ENCODE results near the gene RBM12. TPM values are rescaled to one million over a fixed set of nuclear protein-coding genes. Genes with fewer than 3 reads are reported as not detected.

Gene RBM12
- total and polyA plus RNA-seq, 2 donors = 24.8 to 52.3 TPM

GRCh38 chr20:35651958-35652357 lies 12.7 kb downstream of the RBM12 start:
- no peaks in the 10 kb centered on the region for H3K27me3 ChIP-seq (ENCODE audit: control insufficient read depth in 2 of 2, insufficient read depth in 1 of 2, low read length in 1 of 2)
- H3K4me1 ChIP-seq (ENCODE audit: control insufficient read depth in 2 of 2, insufficient read depth in 2 of 2, low read length in 2 of 2) = no peaks in the 10 kb centered on the region
- H3K36me3 ChIP-seq (ENCODE audit: control insufficient read depth in 2 of 2, insufficient read depth in 2 of 2, low read length in 1 of 2) = peaks cover 31 to 58% of the 10 kb centered on the region in 2 donors

GRCh38 chr20:35650632-35651031 lies 14.1 kb downstream of the RBM12 start:
- H3K27ac ChIP-seq (ENCODE audit: low read depth in 1 of 2, low read length in 1 of 2) = no peak overlapping the region
- H3K9me3 ChIP-seq (ENCODE audit: control insufficient read depth in 2 of 2, insufficient read depth in 1 of 2, low read length in 1 of 2) = no peaks in the 10 kb centered on the region
- no peaks in the 10 kb centered on the region for H3K4me1 ChIP-seq (ENCODE audit: control insufficient read depth in 2 of 2, insufficient read depth in 2 of 2, low read length in 2 of 2)
- H3K27me3 ChIP-seq (ENCODE audit: control insufficient read depth in 2 of 2, insufficient read depth in 1 of 2, low read length in 1 of 2) = no peaks in the 10 kb centered on the region
- DNase-seq (ENCODE audit: low read depth in 6 of 9, low spot score in 9 of 9) = no peak
- peaks cover 28 to 56% of the 10 kb centered on the region in 2 donors for H3K36me3 ChIP-seq (ENCODE audit: control insufficient read depth in 2 of 2, insufficient read depth in 2 of 2, low read length in 1 of 2)
- 95% methylated on average over 3 of the region's 3 CpGs for WGBS
- no peak overlapping the region for H3K4me3 ChIP-seq (ENCODE audit: low read length in 2 of 2)

More at GRCh38 chr20:35651958-35652357, 12.7 kb downstream of the RBM12 start:
- DNase-seq (ENCODE audit: low read depth in 6 of 9, low spot score in 9 of 9) = no peak
- Histone ChIP-seq H3K27ac (ENCODE audit: low read depth in 1 of 2, low read length in 1 of 2) (no peak overlapping the region), H3K4me3 (ENCODE audit: low read length in 2 of 2) (no peak overlapping the region), H3K9me3 (ENCODE audit: control insufficient read depth in 2 of 2, insufficient read depth in 1 of 2, low read length in 1 of 2) (no peaks in the 10 kb centered on the region)

- DNase-seq (ENCODE audit: low read depth in 6 of 9, low spot score in 9 of 9) = no peak
- no peaks in the 10 kb centered on the region for H3K27me3 ChIP-seq (ENCODE audit: control insufficient read depth in 2 of 2, insufficient read depth in 1 of 2, low read length in 1 of 2)
- no peak overlapping the region for H3K4me3 ChIP-seq (ENCODE audit: low read length in 2 of 2)
- H3K4me1 ChIP-seq (ENCODE audit: control insufficient read depth in 2 of 2, insufficient read depth in 2 of 2, low read length in 2 of 2) = no peaks in the 10 kb centered on the region
- H3K36me3 ChIP-seq (ENCODE audit: control insufficient read depth in 2 of 2, insufficient read depth in 2 of 2, low read length in 1 of 2) = peaks cover 13 to 45% of the 10 kb centered on the region in 2 donors
- H3K27ac ChIP-seq (ENCODE audit: low read depth in 1 of 2, low read length in 1 of 2) = no peak overlapping the region
- no peaks in the 10 kb centered on the region for H3K9me3 ChIP-seq (ENCODE audit: control insufficient read depth in 2 of 2, insufficient read depth in 1 of 2, low read length in 1 of 2)
Observed at GRCh38 chr20:35648836-35649235, 15.9 kb downstream of the RBM12 start.

- Histone ChIP-seq H3K4me1 (ENCODE audit: control insufficient read depth in 2 of 2, insufficient read depth in 2 of 2, low read length in 2 of 2) (peaks cover 0 to 2% of the 10 kb centered on the region in 2 donors), H3K27me3 (ENCODE audit: control insufficient read depth in 2 of 2, insufficient read depth in 1 of 2, low read length in 1 of 2) (no peaks in the 10 kb centered on the region), H3K4me3 (ENCODE audit: low read length in 2 of 2) (no peak overlapping the region), H3K9me3 (ENCODE audit: control insufficient read depth in 2 of 2, insufficient read depth in 1 of 2, low read length in 1 of 2) (no peaks in the 10 kb centered on the region), H3K27ac (ENCODE audit: low read depth in 1 of 2, low read length in 1 of 2) (no peak overlapping the region), H3K36me3 (ENCODE audit: control insufficient read depth in 2 of 2, insufficient read depth in 2 of 2, low read length in 1 of 2) (peaks cover 3 to 14% of the 10 kb centered on the region in 2 donors)
- 97% methylated on average over 2 of the region's 2 CpGs for WGBS
- DNase-seq (ENCODE audit: low read depth in 6 of 9, low spot score in 9 of 9) = no peak
Observed at GRCh38 chr20:35644806-35645205, 19.9 kb downstream of the RBM12 start.

GRCh38 chr20:35643045-35643444 lies 21.7 kb downstream of the RBM12 start:
- Histone ChIP-seq H3K4me3 (ENCODE audit: low read length in 2 of 2) (no peak overlapping the region), H3K27me3 (ENCODE audit: control insufficient read depth in 2 of 2, insufficient read depth in 1 of 2, low read length in 1 of 2) (no peaks in the 10 kb centered on the region), H3K9me3 (ENCODE audit: control insufficient read depth in 2 of 2, insufficient read depth in 1 of 2, low read length in 1 of 2) (no peaks in the 10 kb centered on the region), H3K27ac (ENCODE audit: low read depth in 1 of 2, low read length in 1 of 2) (no peak overlapping the region), H3K36me3 (ENCODE audit: control insufficient read depth in 2 of 2, insufficient read depth in 2 of 2, low read length in 1 of 2) (peaks cover 3 to 14% of the 10 kb centered on the region in 2 donors), H3K4me1 (ENCODE audit: control insufficient read depth in 2 of 2, insufficient read depth in 2 of 2, low read length in 2 of 2) (peaks cover 0 to 2% of the 10 kb centered on the region in 2 donors)
- no peak for DNase-seq (ENCODE audit: low read depth in 6 of 9, low spot score in 9 of 9)
- WGBS = 96% methylated on average over 7 of the region's 7 CpGs

GRCh38 chr20:35641743-35642142 lies 23.0 kb downstream of the RBM12 start:
- Histone ChIP-seq H3K4me1 (ENCODE audit: control insufficient read depth in 2 of 2, insufficient read depth in 2 of 2, low read length in 2 of 2) (peaks cover 0 to 2% of the 10 kb centered on the region in 2 donors), H3K4me3 (ENCODE audit: low read length in 2 of 2) (no peak overlapping the region), H3K27ac (ENCODE audit: low read depth in 1 of 2, low read length in 1 of 2) (no peak overlapping the region), H3K36me3 (ENCODE audit: control insufficient read depth in 2 of 2, insufficient read depth in 2 of 2, low read length in 1 of 2) (peaks cover 3 to 10% of the 10 kb centered on the region in 2 donors), H3K27me3 (ENCODE audit: control insufficient read depth in 2 of 2, insufficient read depth in 1 of 2, low read length in 1 of 2) (no peaks in the 10 kb centered on the region), H3K9me3 (ENCODE audit: control insufficient read depth in 2 of 2, insufficient read depth in 1 of 2, low read length in 1 of 2) (no peaks in the 10 kb centered on the region)
- WGBS = 80% methylated on average over 4 of the region's 4 CpGs
- DNase-seq (ENCODE audit: low read depth in 6 of 9, low spot score in 9 of 9) = no peak

GRCh38 chr20:35640724-35641123 lies 24.0 kb downstream of the RBM12 start:
- Histone ChIP-seq H3K4me3 (ENCODE audit: low read length in 2 of 2) (no peak overlapping the region), H3K4me1 (ENCODE audit: control insufficient read depth in 2 of 2, insufficient read depth in 2 of 2, low read length in 2 of 2) (peaks cover 0 to 2% of the 10 kb centered on the region in 2 donors), H3K9me3 (ENCODE audit: control insufficient read depth in 2 of 2, insufficient read depth in 1 of 2, low read length in 1 of 2) (no peaks in the 10 kb centered on the region), H3K27ac (ENCODE audit: low read depth in 1 of 2, low read length in 1 of 2) (no peak overlapping the region), H3K36me3 (ENCODE audit: control insufficient read depth in 2 of 2, insufficient read depth in 2 of 2, low read length in 1 of 2) (peaks cover 3 to 8% of the 10 kb centered on the region in 2 donors), H3K27me3 (ENCODE audit: control insufficient read depth in 2 of 2, insufficient read depth in 1 of 2, low read length in 1 of 2) (no peaks in the 10 kb centered on the region)
- DNase-seq (ENCODE audit: low read depth in 6 of 9, low spot score in 9 of 9) = no peak
- WGBS = 98% methylated on average over 3 of the region's 3 CpGs

- Histone ChIP-seq H3K27me3 (ENCODE audit: control insufficient read depth in 2 of 2, insufficient read depth in 1 of 2, low read length in 1 of 2) (no peaks in the 10 kb centered on the region), H3K36me3 (ENCODE audit: control insufficient read depth in 2 of 2, insufficient read depth in 2 of 2, low read length in 1 of 2) (peaks cover 3% of the 10 kb centered on the region in 2 donors), H3K27ac (ENCODE audit: low read depth in 1 of 2, low read length in 1 of 2) (no peak overlapping the region), H3K4me3 (ENCODE audit: low read length in 2 of 2) (no peak overlapping the region), H3K4me1 (ENCODE audit: control insufficient read depth in 2 of 2, insufficient read depth in 2 of 2, low read length in 2 of 2) (peaks cover 0 to 2% of the 10 kb centered on the region in 2 donors), H3K9me3 (ENCODE audit: control insufficient read depth in 2 of 2, insufficient read depth in 1 of 2, low read length in 1 of 2) (no peaks in the 10 kb centered on the region)
- no peak for DNase-seq (ENCODE audit: low read depth in 6 of 9, low spot score in 9 of 9)
- WGBS = 87% methylated on average over 2 of the region's 2 CpGs
Observed at GRCh38 chr20:35638751-35639150, 25.9 kb downstream of the RBM12 start.

GRCh38 chr20:35637276-35637675 lies 27.4 kb downstream of the RBM12 start:
- Histone ChIP-seq H3K27me3 (ENCODE audit: control insufficient read depth in 2 of 2, insufficient read depth in 1 of 2, low read length in 1 of 2) (no peaks in the 10 kb centered on the region), H3K36me3 (ENCODE audit: control insufficient read depth in 2 of 2, insufficient read depth in 2 of 2, low read length in 1 of 2) (peaks cover 0 to 8% of the 10 kb centered on the region in 2 donors), H3K27ac (ENCODE audit: low read depth in 1 of 2, low read length in 1 of 2) (peak overlapping the region in 1 of 2 donors; percentile 4), H3K4me3 (ENCODE audit: low read length in 2 of 2) (no peak overlapping the region), H3K4me1 (ENCODE audit: control insufficient read depth in 2 of 2, insufficient read depth in 2 of 2, low read length in 2 of 2) (peaks cover 0 to 2% of the 10 kb centered on the region in 2 donors), H3K9me3 (ENCODE audit: control insufficient read depth in 2 of 2, insufficient read depth in 1 of 2, low read length in 1 of 2) (no peaks in the 10 kb centered on the region)
- no peak for DNase-seq (ENCODE audit: low read depth in 6 of 9, low spot score in 9 of 9)
- WGBS = 96% methylated on average over 6 of the region's 6 CpGs

GRCh38 chr20:35636095-35636494 lies 28.6 kb downstream of the RBM12 start:
- H3K36me3 ChIP-seq (ENCODE audit: control insufficient read depth in 2 of 2, insufficient read depth in 2 of 2, low read length in 1 of 2) = peaks cover 9 to 15% of the 10 kb centered on the region in 2 donors
- WGBS = 96% methylated on average over 2 of the region's 2 CpGs
- H3K27ac ChIP-seq (ENCODE audit: low read depth in 1 of 2, low read length in 1 of 2) = no peak overlapping the region
- no peak overlapping the region for H3K4me3 ChIP-seq (ENCODE audit: low read length in 2 of 2)
- no peaks in the 10 kb centered on the region for H3K27me3 ChIP-seq (ENCODE audit: control insufficient read depth in 2 of 2, insufficient read depth in 1 of 2, low read length in 1 of 2)
- no peaks in the 10 kb centered on the region for H3K9me3 ChIP-seq (ENCODE audit: control insufficient read depth in 2 of 2, insufficient read depth in 1 of 2, low read length in 1 of 2)
- no peak for DNase-seq (ENCODE audit: low read depth in 6 of 9, low spot score in 9 of 9)
- no peaks in the 10 kb centered on the region for H3K4me1 ChIP-seq (ENCODE audit: control insufficient read depth in 2 of 2, insufficient read depth in 2 of 2, low read length in 2 of 2)

Measured in thymus (tissue), 11 donors.